Measurements from ENCODE around the gene OBSCN.

- no peak for TF ChIP-seq FOXA1 (IDR thresholded peaks at IDR 0.05)
- no peak for TF ChIP-seq LEF1 (IDR thresholded peaks at IDR 0.05; ENCODE audit: borderline replicate concordance)
- no peak for TF ChIP-seq ZNF384 (IDR thresholded peaks at IDR 0.05)
- TF ChIP-seq HDGF (IDR thresholded peaks at IDR 0.05; ENCODE audit: borderline replicate concordance), result no peak
- no peak for TF ChIP-seq SP1 (IDR thresholded peaks at IDR 0.05)
- TF ChIP-seq PKNOX1 (IDR thresholded peaks at IDR 0.05), result no peak
- no peak for TF ChIP-seq TARDBP (IDR thresholded peaks at IDR 0.05)
- no peak for TF ChIP-seq CTBP1 (IDR thresholded peaks at IDR 0.05; ENCODE audit: borderline replicate concordance)
- TF ChIP-seq ELF4 (IDR thresholded peaks at IDR 0.05), result no peak
- no peak for TF ChIP-seq SUZ12 (IDR thresholded peaks at IDR 0.05)
Observed at GRCh38 chr1:228405200-228405978, 197.5 kb downstream of the OBSCN start.

All from HEK293T (cell line).